ENCODE results near the gene CADPS. TPM values are rescaled to one million over a fixed set of nuclear protein-coding genes. Genes with fewer than 3 reads are reported as not detected.

Gene CADPS
- total and polyA plus RNA-seq, 11 donors = 3.6 to 37.8 (median 12.9) TPM

- DNase-seq (no peak), ATAC-seq (no peak)
- H3K27ac ChIP-seq = no peak overlapping the region
- H3K4me3 ChIP-seq = no peak overlapping the region
- no peaks in the 10 kb centered on the region for H3K9me3 ChIP-seq
- no peak for TF ChIP-seq POLR2A (IDR thresholded peaks at IDR 0.05)
- TF ChIP-seq, protein P1, sequence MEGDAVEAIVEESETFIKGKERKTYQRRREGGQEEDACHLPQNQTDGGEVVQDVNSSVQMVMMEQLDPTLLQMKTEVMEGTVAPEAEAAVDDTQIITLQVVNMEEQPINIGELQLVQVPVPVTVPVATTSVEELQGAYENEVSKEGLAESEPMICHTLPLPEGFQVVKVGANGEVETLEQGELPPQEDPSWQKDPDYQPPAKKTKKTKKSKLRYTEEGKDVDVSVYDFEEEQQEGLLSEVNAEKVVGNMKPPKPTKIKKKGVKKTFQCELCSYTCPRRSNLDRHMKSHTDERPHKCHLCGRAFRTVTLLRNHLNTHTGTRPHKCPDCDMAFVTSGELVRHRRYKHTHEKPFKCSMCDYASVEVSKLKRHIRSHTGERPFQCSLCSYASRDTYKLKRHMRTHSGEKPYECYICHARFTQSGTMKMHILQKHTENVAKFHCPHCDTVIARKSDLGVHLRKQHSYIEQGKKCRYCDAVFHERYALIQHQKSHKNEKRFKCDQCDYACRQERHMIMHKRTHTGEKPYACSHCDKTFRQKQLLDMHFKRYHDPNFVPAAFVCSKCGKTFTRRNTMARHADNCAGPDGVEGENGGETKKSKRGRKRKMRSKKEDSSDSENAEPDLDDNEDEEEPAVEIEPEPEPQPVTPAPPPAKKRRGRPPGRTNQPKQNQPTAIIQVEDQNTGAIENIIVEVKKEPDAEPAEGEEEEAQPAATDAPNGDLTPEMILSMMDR (IDR thresholded peaks at IDR 0.05) = no peak
- peaks cover 0 to 17% (median 0%) of the 10 kb centered on the region in 9 donors for H3K27me3 ChIP-seq
- intact Hi-C loops (cut with DNase I) = loop anchor here in 1 of 10 donors (10.0 kb wide), 1 partner anchor 594 kb away; no protein-coding TSS in a partner anchor
- no peaks in the 10 kb centered on the region for H3K4me1 ChIP-seq
- H3K36me3 ChIP-seq = no peaks in the 10 kb centered on the region
Measured at GRCh38 chr3:62630664-62631063, 244.6 kb downstream of the CADPS start.

- no peak overlapping the region for H3K4me3 ChIP-seq
- intact Hi-C loops (cut with DNase I) = loop anchor here in 7 of 10 donors (10.0 kb wide), 5 partner anchors 570 to 1190 kb away; partner anchors contain the start of gene C3orf49 (in 4 of the 7)
- peak overlapping the region in 1 of 12 donors; percentile 20 for H3K27ac ChIP-seq
- no peaks in the 10 kb centered on the region for H3K36me3 ChIP-seq
- H3K9me3 ChIP-seq = no peaks in the 10 kb centered on the region
- 17 to 22% (median 19%) methylated on average over 6 of the region's 6 CpGs for WGBS, 4 donors
- ATAC-seq (peak; percentile 28 to 75 (median 68)), DNase-seq (no peak)
- TF ChIP-seq POLR2A (IDR thresholded peaks at IDR 0.05) = no peak
- TF ChIP-seq, protein P1 (IDR thresholded peaks at IDR 0.05) = no peak
- peaks cover 0 to 3% (median 0%) of the 10 kb centered on the region in 12 donors for H3K4me1 ChIP-seq
- peaks cover 0 to 5% (median 0%) of the 10 kb centered on the region in 9 donors for H3K27me3 ChIP-seq
Measured at GRCh38 chr3:62625268-62625667, 249.9 kb downstream of the CADPS start.

GRCh38 chr3:62624185-62624584 is 251.0 kb downstream of the CADPS start:
- DNase-seq = no peak
- intact Hi-C loops (cut with DNase I) = loop anchor here in 8 of 10 donors (5.0 to 10.0 kb wide), 10 partner anchors 43 to 1193 kb away; partner anchors contain the start of gene C3orf49 (in 5 of the 8)
- H3K4me1 ChIP-seq = peaks cover 0 to 3% (median 0%) of the 10 kb centered on the region in 12 donors
- no peaks in the 10 kb centered on the region for H3K27me3 ChIP-seq
- TF ChIP-seq POLR2A (IDR thresholded peaks at IDR 0.05) = no peak
- TF ChIP-seq, protein P1 (IDR thresholded peaks at IDR 0.05) = no peak
- H3K27ac ChIP-seq = no peak overlapping the region
- no peak for ATAC-seq
- H3K36me3 ChIP-seq = no peaks in the 10 kb centered on the region
- H3K4me3 ChIP-seq = no peak overlapping the region
- H3K9me3 ChIP-seq = no peaks in the 10 kb centered on the region

DNA sequence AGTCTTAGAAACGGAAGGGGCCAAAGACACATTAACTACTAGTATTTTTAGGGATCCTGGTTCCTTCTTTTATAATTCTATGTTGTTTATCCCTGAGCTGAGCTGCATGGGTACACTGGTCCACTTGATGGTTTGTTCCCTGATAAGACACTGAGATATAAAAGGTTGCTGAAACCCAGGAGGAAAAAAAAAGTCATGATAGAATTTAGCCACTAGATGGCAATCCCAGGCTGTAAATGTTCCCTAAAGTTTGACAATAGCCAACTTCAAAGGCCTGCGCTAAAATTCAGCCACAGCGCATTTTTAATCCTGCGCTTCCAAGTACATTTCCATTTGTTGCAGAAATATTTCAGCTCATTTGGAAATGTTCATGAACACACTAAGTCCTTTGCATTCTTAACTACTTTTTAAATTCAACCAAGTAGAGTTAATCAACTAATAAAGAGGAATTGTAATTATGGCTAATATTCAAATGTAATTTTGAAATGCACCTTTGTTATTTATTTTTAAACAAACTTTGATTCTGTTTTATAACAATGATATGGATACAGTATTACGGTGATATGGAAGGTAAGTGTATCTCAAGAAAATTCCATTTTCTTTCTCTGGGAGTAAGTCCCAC is 252.6 kb downstream of the CADPS start:
- WGBS, 4 donors = 37 to 49% (median 46%) methylated on average over 5 of the region's 5 CpGs
- intact Hi-C loops (cut with DNase I) = loop anchor here in 8 of 10 donors (5.0 to 10.0 kb wide), 10 partner anchors 45 to 1195 kb away; partner anchors contain the start of gene C3orf49 (in 5 of the 8)
- H3K27me3 ChIP-seq = no peaks in the 10 kb centered on the region
- ATAC-seq (peak; percentile 48 to 76 (median 59)), DNase-seq (no peak)
- H3K4me1 ChIP-seq = peaks cover 0 to 3% (median 0%) of the 10 kb centered on the region in 12 donors
- TF ChIP-seq, protein P1 (IDR thresholded peaks at IDR 0.05) = peak; percentile 50 to 73 (median 64)
- TF ChIP-seq POLR2A (IDR thresholded peaks at IDR 0.05) = no peak
- H3K4me3 ChIP-seq = no peak overlapping the region
- no peaks in the 10 kb centered on the region for H3K36me3 ChIP-seq
- H3K27ac ChIP-seq = no peak overlapping the region
- no peaks in the 10 kb centered on the region for H3K9me3 ChIP-seq
